NCI-H69 (cell line): ENCODE measurements around the gene SYMPK.

ENCODE experiments used
- DNase-seq: peaks from one replicate; lab custom pipeline; 2025; lab: John Stamatoyannopoulos, UW

Gene SYMPK

DNA sequence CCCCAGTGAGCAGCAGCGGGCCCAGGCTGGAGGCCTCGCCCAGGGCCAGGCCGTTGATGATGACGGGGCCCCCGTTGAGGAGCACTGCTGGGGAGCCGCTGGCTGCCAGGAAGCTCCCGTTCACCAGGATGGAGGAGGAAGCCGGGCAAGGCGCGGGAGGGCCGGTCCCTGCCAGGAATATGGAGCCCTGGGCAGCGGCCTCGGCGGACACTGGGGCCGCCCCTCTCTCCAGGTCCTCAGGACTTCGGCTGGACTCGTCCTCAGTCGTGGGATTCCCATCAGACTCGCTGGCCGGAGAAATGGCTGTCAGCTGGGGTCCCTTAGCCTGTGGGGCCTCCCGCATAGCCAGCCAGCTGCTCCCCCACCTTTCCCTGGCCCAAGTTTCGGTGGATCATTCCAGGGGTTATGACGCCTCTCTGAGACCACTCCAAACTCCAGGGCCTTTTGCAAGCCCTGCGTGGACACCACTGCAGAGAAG, 96.0 kb downstream of the SYMPK start:
- DNase-seq: no peak

- DNase-seq: no peak
Measured at GRCh38 chr19:45766296-45766868, 96.6 kb downstream of the SYMPK start.

DNA sequence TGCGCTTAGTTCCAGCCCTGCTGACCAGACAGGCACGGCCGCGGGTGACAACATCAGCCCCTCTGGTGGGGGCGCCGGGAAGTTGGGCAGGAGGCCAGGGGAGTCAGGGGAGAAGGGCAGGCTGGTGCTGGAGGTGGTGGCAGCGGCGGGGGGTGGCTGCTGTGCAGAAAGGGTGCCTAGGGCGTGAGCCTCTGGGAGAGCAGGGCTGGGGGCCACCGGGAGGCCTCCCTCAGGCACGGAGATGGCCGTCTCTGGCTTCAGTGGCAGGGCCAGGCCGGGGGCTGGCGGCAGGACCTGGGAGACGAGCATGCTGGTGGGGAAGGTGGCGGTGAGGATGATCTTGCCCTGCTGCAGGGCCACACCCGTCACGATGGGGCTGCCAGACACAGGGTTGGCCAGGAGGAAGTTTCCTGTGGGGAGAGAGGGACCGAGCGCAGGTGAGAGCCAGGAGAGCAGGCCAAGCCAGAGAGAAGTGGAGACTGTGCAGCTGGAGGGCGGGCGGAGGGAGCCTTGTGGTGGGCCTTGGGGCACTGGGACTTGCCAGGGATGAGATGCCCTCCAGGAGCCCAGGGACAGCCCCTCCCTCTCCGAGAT, 97.1 kb downstream of the SYMPK start:
- no peak for DNase-seq
